ENCODE data around the gene SLC9A9. TPM values are rescaled to one million over a fixed set of nuclear protein-coding genes. Genes with fewer than 3 reads are reported as not detected.
A peak's percentile ranks its signal among the peaks of the same experiment; 100 is the strongest.

The SLC9A9 gene
- total and polyA plus RNA-seq, 9 of the 15 experiments (the other 6 are each of a cell fraction or from before 2014, with no cell fraction given): 0.03 to 0.13 TPM; not detected in 7

DNA sequence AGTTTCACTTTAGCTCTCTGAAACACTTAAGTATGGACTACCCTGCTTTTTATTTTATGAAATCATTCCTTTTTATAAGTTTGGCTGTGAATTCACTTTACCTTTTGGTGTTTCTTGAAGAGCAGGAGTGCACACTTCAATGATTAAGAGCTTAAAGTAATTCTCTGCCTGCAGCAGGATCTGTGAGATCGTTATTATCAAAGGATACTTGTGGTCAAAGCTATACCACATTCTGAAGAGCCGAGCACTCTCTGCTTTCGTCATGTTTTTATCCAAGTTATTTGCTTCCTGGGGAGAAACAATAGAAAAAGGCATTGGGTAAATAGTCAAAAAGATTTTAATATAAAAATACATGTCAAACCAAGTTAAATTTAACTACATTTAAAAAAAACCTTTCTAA, 485.0 kb downstream of the SLC9A9 start (continued):
- TF ChIP-seq, protein P1, sequence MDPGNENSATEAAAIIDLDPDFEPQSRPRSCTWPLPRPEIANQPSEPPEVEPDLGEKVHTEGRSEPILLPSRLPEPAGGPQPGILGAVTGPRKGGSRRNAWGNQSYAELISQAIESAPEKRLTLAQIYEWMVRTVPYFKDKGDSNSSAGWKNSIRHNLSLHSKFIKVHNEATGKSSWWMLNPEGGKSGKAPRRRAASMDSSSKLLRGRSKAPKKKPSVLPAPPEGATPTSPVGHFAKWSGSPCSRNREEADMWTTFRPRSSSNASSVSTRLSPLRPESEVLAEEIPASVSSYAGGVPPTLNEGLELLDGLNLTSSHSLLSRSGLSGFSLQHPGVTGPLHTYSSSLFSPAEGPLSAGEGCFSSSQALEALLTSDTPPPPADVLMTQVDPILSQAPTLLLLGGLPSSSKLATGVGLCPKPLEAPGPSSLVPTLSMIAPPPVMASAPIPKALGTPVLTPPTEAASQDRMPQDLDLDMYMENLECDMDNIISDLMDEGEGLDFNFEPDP (CRISPR knock-in tag; IDR thresholded peaks at IDR 0.05): no peak
- TF ChIP-seq COPS2 (conservative IDR thresholded peaks at IDR 0.05): no peak
- TF ChIP-seq ILK (tag; IDR thresholded peaks at IDR 0.05; ENCODE audit: borderline replicate concordance, low read depth): no peak
- no peak for TF ChIP-seq KLF6 (CRISPR knock-in tag; IDR thresholded peaks at IDR 0.05; ENCODE audit: borderline replicate concordance)
- TF ChIP-seq ZNF232 (CRISPR knock-in tag; IDR thresholded peaks at IDR 0.05): no peak

DNA sequence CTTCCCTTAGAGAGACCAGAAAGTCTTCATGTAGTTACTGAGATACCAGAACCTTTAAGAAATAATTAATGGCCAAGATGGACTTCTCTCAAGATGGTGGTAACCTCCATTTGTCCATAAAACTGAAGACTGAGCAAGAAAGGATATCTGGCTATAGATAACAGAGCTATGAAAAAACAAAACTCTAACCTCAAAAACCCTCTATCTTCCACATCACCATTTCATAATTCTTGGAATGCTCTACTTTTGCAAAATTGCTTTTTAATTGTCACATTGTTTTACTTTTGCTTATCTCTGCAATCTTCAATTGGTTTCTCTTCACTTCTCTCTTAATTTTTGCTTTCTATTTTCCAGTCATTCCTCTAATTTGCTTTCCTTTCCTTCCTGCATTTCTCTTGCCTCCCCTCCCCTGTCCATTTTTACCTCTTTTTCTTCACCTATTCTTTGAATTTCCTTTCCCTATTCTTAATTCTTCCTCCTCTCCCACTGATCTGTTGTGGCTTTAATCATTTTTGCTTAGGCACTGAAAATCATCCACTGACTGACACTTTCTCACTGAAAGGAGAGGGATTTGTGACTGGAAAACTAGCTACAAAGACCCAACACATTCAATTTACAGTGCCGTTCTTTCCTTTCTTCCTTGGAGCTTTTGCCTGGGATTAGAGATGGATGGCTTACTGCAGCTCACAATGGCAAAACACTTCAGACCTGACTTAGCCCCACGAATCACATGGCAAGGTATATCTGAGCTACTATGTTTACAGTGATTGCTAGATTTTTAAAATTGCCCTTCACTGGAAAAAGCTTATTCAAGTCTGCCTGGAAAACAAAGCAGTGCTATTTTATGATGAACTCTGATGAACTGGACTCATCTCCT, 485.9 kb downstream of the SLC9A9 start:
- Histone ChIP-seq H4K20me1 (replicated peaks; ENCODE audit: control insufficient read depth, insufficient read depth, low read length) (no peaks in the 10 kb centered on the region), H2AFZ (ENCODE audit: low read depth, low read length) (peak overlapping the region; percentile 37), H3K27me3 (ENCODE audit: control insufficient read depth in 2 of 2, insufficient read depth in 2 of 2, low read length in 2 of 2) (no peaks in the 10 kb centered on the region), H3K27ac (ENCODE audit: extremely low read depth, low read depth, low read length) (no peak overlapping the region), H3K9me3 (replicated peaks; ENCODE audit: control insufficient read depth, insufficient read depth, low read depth, low read length) (no peaks in the 10 kb centered on the region), H3K9me1 (ENCODE audit: control insufficient read depth, insufficient read depth, low read length) (no peaks in the 10 kb centered on the region), H3K4me2 (ENCODE audit: insufficient read depth, low read length) (no peak overlapping the region; the same call in 1 of the 2 replicates), H3K4me1 (replicated peaks in 1 of 2; ENCODE audit: control insufficient read depth in 2 of 2, insufficient read depth in 2 of 2, low read length in 2 of 2) (peaks cover 10 to 35% of the 10 kb centered on the region in 2 experiments), H3K9ac (ENCODE audit: insufficient read depth in 1 of 2, low read depth in 2 of 2, low read length in 2 of 2) (no peak overlapping the region), H3K79me2 (ENCODE audit: control insufficient read depth, insufficient read depth, low read length) (no peaks in the 10 kb centered on the region), H3K36me3 (ENCODE audit: control insufficient read depth, insufficient read depth, low read length) (no peaks in the 10 kb centered on the region), H3K4me3 (no peak overlapping the region)
- FAIRE-seq (peak; percentile 32), DNase-seq (ENCODE audit: extremely low read depth in 1 of 4, low spot score in 3 of 4) (no peak), ATAC-seq (peak; percentile 23; the same call in 2 of the 3 replicates)
- 47% methylated on average over 2 of the region's 2 CpGs for WGBS (ENCODE audit: insufficient coverage, low coverage, missing lambda C conversion rate)
- POLR2A ChIA-PET: interaction anchor here (0.6 to 2.7 kb wide), 4 partner anchors 10 to 1024 kb away, joined by 3 to 17 read pairs (median 4); no protein-coding TSS in a partner anchor
- in situ Hi-C loops (cut with MboI) (no loop called here), intact Hi-C loops (cut with micrococcal nuclease) (no loop called here)
- CTCF ChIA-PET (ENCODE audit: low intra/inter-chr PET ratio): no interaction called here
- BruUV-seq (replicated peaks): no TSS peak
- TF ChIP-seq, protein P2, sequence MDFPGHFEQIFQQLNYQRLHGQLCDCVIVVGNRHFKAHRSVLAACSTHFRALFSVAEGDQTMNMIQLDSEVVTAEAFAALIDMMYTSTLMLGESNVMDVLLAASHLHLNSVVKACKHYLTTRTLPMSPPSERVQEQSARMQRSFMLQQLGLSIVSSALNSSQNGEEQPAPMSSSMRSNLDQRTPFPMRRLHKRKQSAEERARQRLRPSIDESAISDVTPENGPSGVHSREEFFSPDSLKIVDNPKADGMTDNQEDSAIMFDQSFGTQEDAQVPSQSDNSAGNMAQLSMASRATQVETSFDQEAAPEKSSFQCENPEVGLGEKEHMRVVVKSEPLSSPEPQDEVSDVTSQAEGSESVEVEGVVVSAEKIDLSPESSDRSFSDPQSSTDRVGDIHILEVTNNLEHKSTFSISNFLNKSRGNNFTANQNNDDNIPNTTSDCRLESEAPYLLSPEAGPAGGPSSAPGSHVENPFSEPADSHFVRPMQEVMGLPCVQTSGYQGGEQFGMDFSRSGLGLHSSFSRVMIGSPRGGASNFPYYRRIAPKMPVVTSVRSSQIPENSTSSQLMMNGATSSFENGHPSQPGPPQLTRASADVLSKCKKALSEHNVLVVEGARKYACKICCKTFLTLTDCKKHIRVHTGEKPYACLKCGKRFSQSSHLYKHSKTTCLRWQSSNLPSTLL (IDR thresholded peaks at IDR 0.05): no peak
- TF ChIP-seq HMG20B (CRISPR knock-in tag; IDR thresholded peaks at IDR 0.05): no peak
- TF ChIP-seq, protein P3, sequence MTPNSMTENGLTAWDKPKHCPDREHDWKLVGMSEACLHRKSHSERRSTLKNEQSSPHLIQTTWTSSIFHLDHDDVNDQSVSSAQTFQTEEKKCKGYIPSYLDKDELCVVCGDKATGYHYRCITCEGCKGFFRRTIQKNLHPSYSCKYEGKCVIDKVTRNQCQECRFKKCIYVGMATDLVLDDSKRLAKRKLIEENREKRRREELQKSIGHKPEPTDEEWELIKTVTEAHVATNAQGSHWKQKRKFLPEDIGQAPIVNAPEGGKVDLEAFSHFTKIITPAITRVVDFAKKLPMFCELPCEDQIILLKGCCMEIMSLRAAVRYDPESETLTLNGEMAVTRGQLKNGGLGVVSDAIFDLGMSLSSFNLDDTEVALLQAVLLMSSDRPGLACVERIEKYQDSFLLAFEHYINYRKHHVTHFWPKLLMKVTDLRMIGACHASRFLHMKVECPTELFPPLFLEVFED (CRISPR knock-in tag; conservative IDR thresholded peaks at IDR 0.05): no peak
- no peak for TF ChIP-seq RBM25 (IDR thresholded peaks at IDR 0.05; ENCODE audit: low read depth, low read length, severe bottlenecking)
- TF ChIP-seq CBFA2T3 (IDR thresholded peaks at IDR 0.05): peak; percentile 21
- TF ChIP-seq ZNF408 (CRISPR knock-in tag; IDR thresholded peaks at IDR 0.05; ENCODE audit: low read depth): no peak
- no peak for TF ChIP-seq ZNF717 (CRISPR knock-in tag; IDR thresholded peaks at IDR 0.05)
- TF ChIP-seq ZKSCAN1 (IDR thresholded peaks at IDR 0.05; ENCODE audit: low read depth, low read length): no peak
- TF ChIP-seq MCM3 (IDR thresholded peaks at IDR 0.05): no peak
- no peak for TF ChIP-seq ZNF23 (CRISPR knock-in tag; IDR thresholded peaks at IDR 0.05)
- no peak for TF ChIP-seq ZNF354B (CRISPR knock-in tag; IDR thresholded peaks at IDR 0.05)
- no peak for TF ChIP-seq ZNF778 (CRISPR knock-in tag; IDR thresholded peaks at IDR 0.05)
- TF ChIP-seq ZNF316 (IDR thresholded peaks at IDR 0.05): no peak
